SK-N-SH (cell line): ENCODE results near the gene SYCN. TPM values are rescaled to one million over a fixed set of nuclear protein-coding genes. Genes with fewer than 3 reads are reported as not detected.

Experiments used
- CTCF ChIA-PET: fragments of 300-600, 350-600 bp; formaldehyde crosslinking; extraction: SDS; loops from one replicate; lab custom pipeline; 2021; lab: Yijun Ruan, JAX
- POLR2A ChIA-PET: fragments of 350-600 bp; sonication (Branson Sonifier 250); formaldehyde crosslinking; extraction: SDS; loops from one replicate; lab custom pipeline; 2020; ENCODE audit warnings: antibody characterized with exemption, inconsistent platforms; lab: Yijun Ruan, JAX
- DNase-seq: peaks from one replicate; pipeline ENCODE4 v3.0.0; 2012
- H2AFZ ChIP-seq: fragments of 200-600 bp; sonication (generic); 2 replicates; pipeline ENCODE4 v1.8.1; 2016; ENCODE audit warnings: antibody characterized with exemption, mild to moderate bottlenecking, low read depth
- H3F3A ChIP-seq: fragments of 200-600 bp; sonication (generic); replicated peaks from 2 replicates; pipeline ENCODE3; 2016; ENCODE audit warnings: antibody characterized with exemption, mild to moderate bottlenecking; ENCODE audit not compliant: insufficient read depth
- H3K27ac ChIP-seq, 2 experiments: fragments of 200-500 bp in 1 of 2; fragments of 200-600 bp in 1 of 2; sonication (Bioruptor generic) in 1 of 2; sonication (generic), shearing (Covaris generic) in 1 of 2; 2 replicates each; pipeline versions ENCODE4 v1.5.1 to v1.6.1; 2014 to 2016; ENCODE audit warnings: low read depth in 2 of 2, inconsistent platforms in 1 of 2, low read length in 1 of 2, mild to moderate bottlenecking in 1 of 2, mixed read lengths in 1 of 2
- H3K27me3 ChIP-seq: fragments of 200-600 bp; sonication (generic), shearing (Covaris generic); 2 replicates; pipeline ENCODE4 v1.6.1; 2016; ENCODE audit warnings: mixed run types; ENCODE audit not compliant: insufficient read depth
- H3K36me3 ChIP-seq, 2 experiments: fragments of 200-500 bp in 1 of 2; fragments of 200-600 bp in 1 of 2; sonication (Bioruptor generic) in 1 of 2; sonication (generic) in 1 of 2; replicated peaks in 1 of 2; 2 replicates each; pipeline versions ENCODE3 to v1.5.1; 2014 to 2016; ENCODE audit warnings: low read length in 1 of 2, mild to moderate bottlenecking in 1 of 2; ENCODE audit not compliant: insufficient read depth in 2 of 2, control insufficient read depth in 1 of 2
- H3K4me1 ChIP-seq, 2 experiments: fragments of 200-500 bp in 1 of 2; fragments of 200-600 bp in 1 of 2; sonication (Bioruptor generic) in 1 of 2; sonication (generic), shearing (Covaris generic) in 1 of 2; 2 replicates each; pipeline versions ENCODE4 v1.5.1 to v1.6.1; 2014 to 2016; ENCODE audit warnings: low read depth in 1 of 2, low read length in 1 of 2, mixed run types in 1 of 2; ENCODE audit not compliant: insufficient read depth in 2 of 2, control insufficient read depth in 1 of 2
- H3K4me2 ChIP-seq: fragments of 200-600 bp; sonication (generic), shearing (Covaris generic); 2 replicates; pipeline ENCODE4 v1.6.1; 2017; ENCODE audit warnings: mixed run types
- H3K4me3 ChIP-seq, 2 experiments: fragments of 200-500 bp in 1 of 2; fragments of 200-600 bp in 1 of 2; sonication (Bioruptor generic) in 1 of 2; sonication (generic), shearing (Covaris generic) in 1 of 2; 2 replicates each; pipeline versions ENCODE4 v1.5.1 to v1.8.1; 2014 to 2016; ENCODE audit warnings: low read depth in 2 of 2, inconsistent platforms in 1 of 2, low read length in 1 of 2, mild to moderate bottlenecking in 1 of 2, mixed read lengths in 1 of 2, moderate library complexity in 1 of 2
- H3K79me2 ChIP-seq: fragments of 200-600 bp; sonication (generic); 2 replicates; pipeline ENCODE4 v1.8.1; 2017; ENCODE audit warnings: mild to moderate bottlenecking; ENCODE audit not compliant: insufficient read depth
- H3K9ac ChIP-seq: fragments of 200-600 bp; sonication (generic); 2 replicates; pipeline ENCODE4 v1.6.1; 2017; ENCODE audit warnings: mixed run types
- H3K9me2 ChIP-seq: fragments of 200-600 bp; sonication (generic); 2 replicates; pipeline ENCODE4 v1.6.1; 2017; ENCODE audit warnings: mixed run types
- H3K9me3 ChIP-seq: fragments of 200-600 bp; sonication (generic); 2 replicates; pipeline ENCODE4 v1.6.1; 2017; ENCODE audit warnings: mixed run types, mild to moderate bottlenecking, moderate library complexity
- H4K20me1 ChIP-seq: fragments of 200-600 bp; sonication (generic); 2 replicates; pipeline ENCODE4 v1.6.1; 2017; ENCODE audit warnings: mild to moderate bottlenecking, mixed run types; ENCODE audit not compliant: insufficient read depth
- ELF1 ChIP-seq: IDR thresholded peaks from 2 replicates; pipeline ENCODE4 v1.4.0; 2012
- FOSL2 ChIP-seq: IDR thresholded peaks from 2 replicates; pipeline ENCODE4 v1.4.0; 2012; ENCODE audit warnings: low read depth, mild to moderate bottlenecking, moderate library complexity, borderline replicate concordance
- GABPA ChIP-seq: IDR thresholded peaks from 2 replicates; pipeline ENCODE4 v1.4.0; 2012; ENCODE audit warnings: low read depth, mild to moderate bottlenecking
- NRF1 ChIP-seq: IDR thresholded peaks from 2 replicates; pipeline ENCODE4 v1.6.1; 2012; ENCODE audit warnings: low read depth, mild to moderate bottlenecking, low read length
- RAD21 ChIP-seq: IDR thresholded peaks from 2 replicates; pipeline ENCODE4 v1.6.1; 2012; ENCODE audit warnings: mild to moderate bottlenecking, low read length
- RCOR1 ChIP-seq: fragments of 150-350 bp; IDR thresholded peaks from 2 replicates; pipeline ENCODE4 v1.6.1; 2017; ENCODE audit warnings: antibody characterized with exemption, low read length
- WGBS: methylation state at CpG from one replicate; pipeline ENCODE4 v1.1.6; 2017; ENCODE audit warnings: low lambda C conversion rate; 5-methylcytosine and 5-hydroxymethylcytosine counted together
- polyA plus RNA-seq, 3 experiments: library from polyadenylated mRNA; depleted of rRNA; stranded (reverse); fragments of >200 nt; gene quantifications; 2 replicates each; pipeline ENCODE4 v1.2.3, GENCODE V29; 2012
- TF ChIP-seq, protein P1 (sequence below): IDR thresholded peaks from 2 replicates; pipeline ENCODE4 v1.4.0; 2012; ENCODE audit warnings: low read depth
- TF ChIP-seq, protein P2 (sequence below): fragments of 150-350 bp; IDR thresholded peaks from 2 replicates; pipeline ENCODE4 v1.6.1; 2017; ENCODE audit warnings: antibody characterized with exemption, low read length, low read depth, borderline replicate concordance
- TF ChIP-seq, protein P3 (sequence below): fragments of 200-600 bp; sonication (generic); IDR thresholded peaks from 2 replicates; pipeline ENCODE4 v1.6.1; 2017; ENCODE audit warnings: antibody characterized with exemption, mild to moderate bottlenecking, moderate library complexity

Gene SYCN
- polyA plus RNA-seq, 1 of the 3 experiments (the other 2 are of a cell fraction), result not detected

DNA sequence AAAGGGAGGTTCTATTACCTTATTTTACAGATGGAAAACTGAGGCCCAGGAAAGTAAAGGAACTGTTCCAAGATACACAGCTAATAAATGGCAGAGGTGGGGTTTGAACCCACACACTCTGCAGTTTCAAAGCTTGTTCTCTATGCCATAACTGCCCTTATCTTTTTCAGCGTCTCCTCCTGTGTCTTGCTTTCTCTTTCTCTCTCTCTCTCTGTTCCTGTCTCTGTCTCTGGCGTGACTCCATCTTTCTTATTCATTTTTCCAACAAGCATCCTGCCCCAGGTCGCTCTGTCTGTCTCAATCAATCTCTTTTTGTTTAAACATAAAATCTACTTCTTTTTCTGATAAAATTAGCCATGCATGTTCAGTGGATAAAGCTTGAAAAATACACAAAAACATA is 47.8 kb upstream of the SYCN start (continued):
- no peak for TF ChIP-seq NRF1
- TF ChIP-seq, protein P1, sequence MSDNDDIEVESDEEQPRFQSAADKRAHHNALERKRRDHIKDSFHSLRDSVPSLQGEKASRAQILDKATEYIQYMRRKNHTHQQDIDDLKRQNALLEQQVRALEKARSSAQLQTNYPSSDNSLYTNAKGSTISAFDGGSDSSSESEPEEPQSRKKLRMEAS, result no peak
- TF ChIP-seq, protein P2, sequence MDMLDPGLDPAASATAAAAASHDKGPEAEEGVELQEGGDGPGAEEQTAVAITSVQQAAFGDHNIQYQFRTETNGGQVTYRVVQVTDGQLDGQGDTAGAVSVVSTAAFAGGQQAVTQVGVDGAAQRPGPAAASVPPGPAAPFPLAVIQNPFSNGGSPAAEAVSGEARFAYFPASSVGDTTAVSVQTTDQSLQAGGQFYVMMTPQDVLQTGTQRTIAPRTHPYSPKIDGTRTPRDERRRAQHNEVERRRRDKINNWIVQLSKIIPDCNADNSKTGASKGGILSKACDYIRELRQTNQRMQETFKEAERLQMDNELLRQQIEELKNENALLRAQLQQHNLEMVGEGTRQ, result no peak
- TF ChIP-seq RAD21, result no peak
- no peak for TF ChIP-seq ELF1
- no peak for TF ChIP-seq FOSL2
- TF ChIP-seq RCOR1, result no peak

DNA sequence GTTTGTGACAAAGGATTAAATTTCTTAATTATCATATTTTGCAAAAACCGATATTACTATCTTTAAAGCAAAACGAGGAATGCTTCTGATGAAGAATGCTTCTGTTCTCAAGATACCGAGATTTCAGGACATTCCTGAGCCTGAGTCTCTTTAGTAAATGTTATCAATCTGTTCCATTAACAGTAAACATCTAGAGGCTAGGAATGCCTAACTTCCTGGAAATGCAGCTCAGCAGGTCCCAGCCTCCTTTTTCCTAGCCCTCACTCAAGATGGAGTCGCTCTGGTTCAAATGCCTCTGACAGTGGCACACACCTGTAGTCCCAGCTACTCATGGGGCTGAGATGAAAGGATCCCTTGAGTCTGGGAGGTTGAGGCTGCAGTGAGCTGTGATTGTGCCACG is 47.0 kb upstream of the SYCN start:
- POLR2A ChIA-PET, result no interaction called here
- CTCF ChIA-PET, result interaction anchor here (1.6 kb wide), 1 partner anchor 20 kb away, joined by 3 read pairs; no protein-coding TSS in a partner anchor
- Histone ChIP-seq H3K79me2 (no peaks in the 10 kb centered on the region), H3F3A (no peaks in the 10 kb centered on the region), H3K9me2 (no peaks in the 10 kb centered on the region), H2AFZ (no peak overlapping the region), H3K36me3 (no peaks in the 10 kb centered on the region), H3K9me3 (no peaks in the 10 kb centered on the region), H3K4me2 (no peak overlapping the region), H3K9ac (no peak overlapping the region), H4K20me1 (no peaks in the 10 kb centered on the region), H3K27me3 (peaks cover 4% of the 10 kb centered on the region; the same call in 1 of the 2 replicates), H3K4me1 (peaks cover 0 to 3% of the 10 kb centered on the region in 2 experiments; a peak in 1 of 4 replicates), H3K27ac (no peak overlapping the region), H3K4me3 (no peak overlapping the region)
- no peak for TF ChIP-seq GABPA
- no peak for DNase-seq
- 66% methylated on average over 5 of the region's 5 CpGs for WGBS

DNA sequence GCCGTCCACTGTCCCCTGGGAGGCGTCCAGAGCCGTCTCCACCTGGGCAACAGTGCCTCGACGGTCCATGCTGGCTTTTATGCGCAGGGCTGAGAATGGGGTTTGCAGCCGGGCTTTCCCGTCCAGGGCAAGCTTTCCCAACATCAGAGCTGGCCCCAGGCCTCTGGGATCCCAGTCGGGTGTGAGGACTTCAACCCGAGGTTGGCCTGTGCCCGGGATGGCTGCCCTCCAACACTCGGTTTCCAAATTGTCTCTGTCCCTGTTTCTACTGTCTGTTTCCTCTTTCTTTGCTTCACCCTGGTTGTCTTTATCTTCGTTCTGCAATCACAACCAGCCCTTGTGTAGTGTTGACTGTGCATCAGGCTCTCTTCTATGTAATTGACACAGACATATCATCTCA is 44.7 kb upstream of the SYCN start, which contains the start of gene IFNL4:
Gene IFNL4, minus strand, starts transcription at position 51 of the 400 bp plus-strand sequence.
- Histone ChIP-seq H3K9me2 (no peaks in the 10 kb centered on the region), H3K79me2 (no peaks in the 10 kb centered on the region), H3K36me3 (no peaks in the 10 kb centered on the region), H3K27me3 (peaks cover 4% of the 10 kb centered on the region; the same call in 1 of the 2 replicates), H3K4me1 (peaks cover 0 to 3% of the 10 kb centered on the region in 2 experiments; a peak in 1 of 4 replicates), H3F3A (no peaks in the 10 kb centered on the region), H3K4me3 (no peak within 1 kb of the TSS), H2AFZ (no peak within 1 kb of the TSS), H3K27ac (no peak within 1 kb of the TSS), H3K9ac (no peak within 1 kb of the TSS), H4K20me1 (no peaks in the 10 kb centered on the region), H3K4me2 (no peak within 1 kb of the TSS), H3K9me3 (no peaks in the 10 kb centered on the region)
- WGBS, result 11% methylated on average over 5 of the region's 13 CpGs
- POLR2A ChIA-PET, result no interaction called here
- TF ChIP-seq, protein P3, sequence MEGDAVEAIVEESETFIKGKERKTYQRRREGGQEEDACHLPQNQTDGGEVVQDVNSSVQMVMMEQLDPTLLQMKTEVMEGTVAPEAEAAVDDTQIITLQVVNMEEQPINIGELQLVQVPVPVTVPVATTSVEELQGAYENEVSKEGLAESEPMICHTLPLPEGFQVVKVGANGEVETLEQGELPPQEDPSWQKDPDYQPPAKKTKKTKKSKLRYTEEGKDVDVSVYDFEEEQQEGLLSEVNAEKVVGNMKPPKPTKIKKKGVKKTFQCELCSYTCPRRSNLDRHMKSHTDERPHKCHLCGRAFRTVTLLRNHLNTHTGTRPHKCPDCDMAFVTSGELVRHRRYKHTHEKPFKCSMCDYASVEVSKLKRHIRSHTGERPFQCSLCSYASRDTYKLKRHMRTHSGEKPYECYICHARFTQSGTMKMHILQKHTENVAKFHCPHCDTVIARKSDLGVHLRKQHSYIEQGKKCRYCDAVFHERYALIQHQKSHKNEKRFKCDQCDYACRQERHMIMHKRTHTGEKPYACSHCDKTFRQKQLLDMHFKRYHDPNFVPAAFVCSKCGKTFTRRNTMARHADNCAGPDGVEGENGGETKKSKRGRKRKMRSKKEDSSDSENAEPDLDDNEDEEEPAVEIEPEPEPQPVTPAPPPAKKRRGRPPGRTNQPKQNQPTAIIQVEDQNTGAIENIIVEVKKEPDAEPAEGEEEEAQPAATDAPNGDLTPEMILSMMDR, result no peak
- no peak for DNase-seq
- CTCF ChIA-PET, result no interaction called here
